Psoas muscle (tissue), 8 donors: ENCODE data around the gene NME3. TPM values are rescaled to one million over a fixed set of nuclear protein-coding genes. Genes with fewer than 3 reads are reported as not detected.

ENCODE experiments used
- ATAC-seq, 4 donors: fragments of 200-7000 bp; cut with Tn5 transposase; one replicate each; pipeline ENCODE4 v1.9.1; 2020; ENCODE audit warnings: moderate library complexity in 3 of 4, mild to moderate bottlenecking in 2 of 4
- DNase-seq, 2 donors: peaks; one replicate each; pipeline ENCODE4 v3.0.0-alpha.2; 2020
- H3K27ac ChIP-seq: fragments of 200-600 bp; one replicate; pipeline ENCODE4 v1.8.0; 2022
- H3K27me3 ChIP-seq, 3 donors: fragments of 200-600 bp in 1 of 3; one replicate each; pipeline versions ENCODE4 v1.6.1 to v1.8.0; 2013 to 2022; ENCODE audit warnings: low read length in 2 of 3, mild to moderate bottlenecking in 2 of 3, moderate library complexity in 1 of 3; ENCODE audit not compliant: insufficient read depth in 3 of 3
- H3K36me3 ChIP-seq, 2 donors: fragments of 200-600 bp in 1 of 2; one replicate each; pipeline versions ENCODE4 v1.6.1 to v1.8.0; 2013 to 2022; ENCODE audit warnings: low read depth in 1 of 2, mild to moderate bottlenecking in 1 of 2, moderate library complexity in 1 of 2; ENCODE audit not compliant: insufficient read depth in 1 of 2
- H3K4me1 ChIP-seq: fragments of 200-600 bp; one replicate; pipeline ENCODE4 v1.8.0; 2022
- H3K4me3 ChIP-seq: fragments of 200-600 bp; one replicate; pipeline ENCODE4 v1.8.0; 2022; ENCODE audit warnings: mild to moderate bottlenecking
- H3K9me3 ChIP-seq: fragments of 200-600 bp; one replicate; pipeline ENCODE4 v1.8.0; 2022
- CTCF ChIP-seq: fragments of 200-600 bp; IDR thresholded peaks from one replicate; pipeline ENCODE4 v1.8.0; 2022; ENCODE audit warnings: antibody characterized with exemption
- WGBS, 3 donors: extraction: QIAGEN DNeasy Blood & Tissue Kit; methylation state at CpG; one replicate each; pipeline versions ENCODE4 v1.1.6 to v1.1.7; 2013; 5-methylcytosine and 5-hydroxymethylcytosine counted together
- intact Hi-C, 2 donors: fragments of 100-400 bp; cut with DNase I; formaldehyde crosslinking; loops; one replicate each; pipeline versions ENCODE4 v1.11.0 to v1.14.2; 2022
- polyA plus RNA-seq, 3 donors: library from polyadenylated mRNA; stranded (reverse); fragments of 200-250 nt; gene quantifications; one replicate each; pipeline ENCODE4 v1.2.3, GENCODE V29; 2013
- total RNA-seq, 4 donors: library from RNA; stranded (reverse); fragmentation: NEBNext Ultra II Directional in 2 of 4; extraction: Animal tissue kit (Norgen Biotek cat#: 25700) in 2 of 4; gene quantifications; one replicate each; pipeline versions ENCODE4 v1.2.1 to v1.2.4, GENCODE V29; 2021 to 2023
- donor health status: healthy with polysubstance abuse.
- donor health status: DM: no; HTN: no; CAD: no; lungs with moderate emphysema.
- donor health status: Bipolar disorder and iron deficiency.
- donor health status: healthy.
- donor health status: DM: yes; HTN: yes; CAD: no.
- donor health status: DM: no; HTN: no; CAD: no.
- donor health status: DM: no; HTN: no; CAD: no.
- donor health status: DM: yes; HTN: yes; CAD: no.

Gene NME3
- total and polyA plus RNA-seq, 7 donors, result 9.9 to 27.1 (median 18.8) TPM

- 87 to 90% (median 90%) methylated on average over 6 of the region's 6 CpGs for WGBS, 3 donors
- Histone ChIP-seq H3K4me1 (peaks cover 12% of the 10 kb centered on the region), H3K4me3 (no peak overlapping the region), H3K9me3 (no peaks in the 10 kb centered on the region), H3K27ac (no peak overlapping the region), H3K27me3 (no peaks in the 10 kb centered on the region), H3K36me3 (peaks cover 0 to 55% of the 10 kb centered on the region in 2 donors)
- ATAC-seq, result no peak
- intact Hi-C loops, result no loop called here
- DNase-seq, result no peak
- TF ChIP-seq CTCF, result no peak
Observed at GRCh38 chr16:1787056-1787321, 15.6 kb upstream of the NME3 start.

GRCh38 chr16:1786242-1787055 is 15.1 kb upstream of the NME3 start:
- Histone ChIP-seq H3K27ac (no peak overlapping the region), H3K36me3 (peaks cover 0 to 52% of the 10 kb centered on the region in 2 donors), H3K4me1 (peaks cover 16% of the 10 kb centered on the region), H3K27me3 (no peaks in the 10 kb centered on the region), H3K9me3 (no peaks in the 10 kb centered on the region), H3K4me3 (no peak overlapping the region)
- intact Hi-C loops, result no loop called here
- 87 to 88% (median 88%) methylated on average over 42 to 51 of the region's 51 CpGs for WGBS, 3 donors
- peak in 1 of 2 donors; percentile 22 for DNase-seq
- ATAC-seq, result no peak
- TF ChIP-seq CTCF, result no peak

GRCh38 chr16:1785846-1786170 is 14.5 kb upstream of the NME3 start:
- Histone ChIP-seq H3K4me1 (peaks cover 22% of the 10 kb centered on the region), H3K4me3 (no peak overlapping the region), H3K36me3 (peaks cover 0 to 50% of the 10 kb centered on the region in 2 donors), H3K27me3 (no peaks in the 10 kb centered on the region), H3K27ac (no peak overlapping the region), H3K9me3 (no peaks in the 10 kb centered on the region)
- 83 to 88% (median 83%) methylated on average over 14 of the region's 14 CpGs for WGBS, 3 donors
- ATAC-seq, result no peak
- TF ChIP-seq CTCF, result no peak
- intact Hi-C loops, result no loop called here
- peak; percentile 10 to 53 for DNase-seq

- Histone ChIP-seq H3K27ac (no peak overlapping the region), H3K9me3 (no peaks in the 10 kb centered on the region), H3K4me1 (peaks cover 28% of the 10 kb centered on the region), H3K4me3 (no peak overlapping the region), H3K27me3 (no peaks in the 10 kb centered on the region), H3K36me3 (peaks cover 0 to 54% of the 10 kb centered on the region in 2 donors)
- no peak for TF ChIP-seq CTCF
- intact Hi-C loops, result no loop called here
- ATAC-seq (no peak), DNase-seq (peak in 1 of 2 donors; percentile 45)
- 81 to 88% (median 83%) methylated on average over 26 of the region's 26 CpGs for WGBS, 3 donors
Observed at GRCh38 chr16:1784977-1785845, 13.9 kb upstream of the NME3 start.
